HepG2 (cell line): ENCODE results near the gene MIB2. TPM values are rescaled to one million over a fixed set of nuclear protein-coding genes. Genes with fewer than 3 reads are reported as not detected.

Experiments used
- CREM ChIP-seq, 2 experiments: sonication (generic) in 1 of 2; formaldehyde crosslinking in 1 of 2; IDR thresholded peaks; 2 replicates each; pipeline versions ENCODE4 v1.4.0 to v1.6.1; 2016 to 2020; ENCODE audit warnings: antibody characterized with exemption in 1 of 2, mild to moderate bottlenecking in 1 of 2, missing genetic modification reagents in 1 of 2
- FOXA3 ChIP-seq: IDR thresholded peaks from 2 replicates; pipeline ENCODE4 v1.6.1; 2016; ENCODE audit warnings: missing genetic modification reagents, missing compliant biosample characterization
- GATA4 ChIP-seq: sonication (generic); IDR thresholded peaks from 2 replicates; pipeline ENCODE4 v1.6.1; 2016; ENCODE audit warnings: antibody characterized with exemption, low read depth, borderline replicate concordance
- ISX ChIP-seq: sonication (generic); formaldehyde crosslinking; conservative IDR thresholded peaks from 2 replicates; pipeline ENCODE4 v1.5.0; 2020; ENCODE audit warnings: missing genetic modification reagents
- KDM1A ChIP-seq: IDR thresholded peaks from 2 replicates; pipeline ENCODE4 v1.6.1; 2016; ENCODE audit warnings: missing compliant biosample characterization
- NKX3-1 ChIP-seq: sonication (generic); formaldehyde crosslinking; IDR thresholded peaks from 2 replicates; pipeline ENCODE4 v1.5.0; 2020; ENCODE audit warnings: missing genetic modification reagents
- NPAS2 ChIP-seq: sonication (generic); formaldehyde crosslinking; IDR thresholded peaks from 2 replicates; pipeline ENCODE4 v1.8.0; 2022; ENCODE audit warnings: mild to moderate bottlenecking, missing genetic modification reagents, borderline replicate concordance
- NR2F2 ChIP-seq: IDR thresholded peaks from 2 replicates; pipeline ENCODE4 v1.6.1; 2012; ENCODE audit warnings: low read depth, inconsistent platforms, borderline replicate concordance
- RELA ChIP-seq: sonication (generic); formaldehyde crosslinking; IDR thresholded peaks from 2 replicates; pipeline ENCODE4 v1.4.0; 2020; ENCODE audit warnings: missing genetic modification reagents
- SIN3B ChIP-seq: fragments of 150-350 bp; IDR thresholded peaks from 2 replicates; pipeline ENCODE4 v1.6.1; 2014; ENCODE audit warnings: low read length
- SMYD3 ChIP-seq: sonication (generic); formaldehyde crosslinking; IDR thresholded peaks from 2 replicates; pipeline ENCODE4 v1.8.1; 2023; ENCODE audit warnings: mild to moderate bottlenecking, missing genetic modification reagents
- TAF1 ChIP-seq: sonication (generic); formaldehyde crosslinking; IDR thresholded peaks from 2 replicates; pipeline ENCODE4 v1.4.0; 2020; ENCODE audit warnings: missing genetic modification reagents
- TP53 ChIP-seq: sonication (generic); formaldehyde crosslinking; conservative IDR thresholded peaks from 2 replicates; pipeline ENCODE4 v1.4.0; 2020; ENCODE audit warnings: missing genetic modification reagents
- ZFP36L1 ChIP-seq: sonication (generic); formaldehyde crosslinking; IDR thresholded peaks from 2 replicates; pipeline ENCODE4 v1.8.0; 2022; ENCODE audit warnings: mild to moderate bottlenecking, missing genetic modification reagents, moderate library complexity
- ZMYM4 ChIP-seq: sonication (generic); formaldehyde crosslinking; IDR thresholded peaks from 2 replicates; pipeline ENCODE4 v1.8.1; 2023; ENCODE audit warnings: mild to moderate bottlenecking, missing genetic modification reagents
- ZNF256 ChIP-seq: sonication (generic); formaldehyde crosslinking; conservative IDR thresholded peaks from 2 replicates; pipeline ENCODE4 v1.4.0; 2020; ENCODE audit warnings: missing genetic modification reagents
- ZNF441 ChIP-seq: sonication (generic); formaldehyde crosslinking; IDR thresholded peaks from 2 replicates; pipeline ENCODE4 v1.7.0; 2021; ENCODE audit warnings: missing genetic modification reagents, borderline replicate concordance
- ZNF660 ChIP-seq: sonication (generic); formaldehyde crosslinking; IDR thresholded peaks from 2 replicates; pipeline ENCODE4 v1.5.1; 2020; ENCODE audit warnings: mild to moderate bottlenecking, low read depth, missing genetic modification reagents, borderline replicate concordance
- ZNF703 ChIP-seq: sonication (generic); formaldehyde crosslinking; IDR thresholded peaks from 2 replicates; pipeline ENCODE4 v1.5.1; 2020; ENCODE audit warnings: missing genetic modification reagents, mild to moderate bottlenecking, moderate library complexity, borderline replicate concordance
- ZNF772 ChIP-seq: sonication (generic); formaldehyde crosslinking; IDR thresholded peaks from 2 replicates; pipeline ENCODE4 v1.5.0; 2020; ENCODE audit warnings: mild to moderate bottlenecking, missing genetic modification reagents
- ZNF841 ChIP-seq: sonication (generic); formaldehyde crosslinking; IDR thresholded peaks from 2 replicates; pipeline ENCODE4 v1.8.1; 2023; ENCODE audit warnings: missing genetic modification reagents, borderline replicate concordance
- ZSCAN30 ChIP-seq: sonication (generic); formaldehyde crosslinking; IDR thresholded peaks from 2 replicates; pipeline ENCODE4 v1.5.0; 2020; ENCODE audit warnings: mild to moderate bottlenecking, missing genetic modification reagents
- polyA plus RNA-seq, 8 experiments: library from polyadenylated mRNA; depleted of rRNA in 3 of 8; stranded (reverse) in 7 of 8; unstranded in 1 of 8; fragments of >200 nt; fragmentation: Illumina TruSeq in 4 of 8; extraction: Trizol in 4 of 8; gene quantifications; 2 replicates each; pipeline versions ENCODE4 v1.2.1 to v1.2.3, GENCODE V29; 2011 to 2016; ENCODE audit warnings: low read depth in 4 of 8, missing spikeins in 1 of 8, mixed read lengths in 1 of 8; ENCODE audit not compliant: insufficient read depth in 1 of 8
- total RNA-seq, 5 experiments: library from RNA; depleted of rRNA; stranded (reverse); fragments of >200 nt; fragmentation: Illumina TruSeq; extraction: Trizol; gene quantifications; 2 replicates each; pipeline ENCODE4 v1.2.3, GENCODE V29; 2016; ENCODE audit warnings: low read depth in 1 of 5
- TF ChIP-seq, protein P1 (sequence below): sonication (generic); formaldehyde crosslinking; IDR thresholded peaks from 2 replicates; pipeline ENCODE4 v1.5.1; 2020; ENCODE audit warnings: missing genetic modification reagents, mild to moderate bottlenecking, borderline replicate concordance
- TF ChIP-seq, protein P2 (sequence below): sonication (generic); formaldehyde crosslinking; conservative IDR thresholded peaks from 2 replicates; pipeline ENCODE4 v1.5.0; 2020; ENCODE audit warnings: missing genetic modification reagents
- TF ChIP-seq, protein P3 (sequence below): IDR thresholded peaks from 2 replicates; pipeline ENCODE4 v1.6.1; 2016; ENCODE audit warnings: missing genetic modification reagents, missing compliant biosample characterization
- TF ChIP-seq, protein P4 (sequence below): sonication (generic); formaldehyde crosslinking; IDR thresholded peaks from 2 replicates; pipeline ENCODE4; 2020; ENCODE audit warnings: missing genetic modification reagents, mild to moderate bottlenecking, borderline replicate concordance

Gene MIB2
- total and polyA plus RNA-seq, 2 of the 13 experiments (the other 11 are each of a cell fraction or from before 2014, with no cell fraction given): 19.9 to 30.4 TPM

DNA sequence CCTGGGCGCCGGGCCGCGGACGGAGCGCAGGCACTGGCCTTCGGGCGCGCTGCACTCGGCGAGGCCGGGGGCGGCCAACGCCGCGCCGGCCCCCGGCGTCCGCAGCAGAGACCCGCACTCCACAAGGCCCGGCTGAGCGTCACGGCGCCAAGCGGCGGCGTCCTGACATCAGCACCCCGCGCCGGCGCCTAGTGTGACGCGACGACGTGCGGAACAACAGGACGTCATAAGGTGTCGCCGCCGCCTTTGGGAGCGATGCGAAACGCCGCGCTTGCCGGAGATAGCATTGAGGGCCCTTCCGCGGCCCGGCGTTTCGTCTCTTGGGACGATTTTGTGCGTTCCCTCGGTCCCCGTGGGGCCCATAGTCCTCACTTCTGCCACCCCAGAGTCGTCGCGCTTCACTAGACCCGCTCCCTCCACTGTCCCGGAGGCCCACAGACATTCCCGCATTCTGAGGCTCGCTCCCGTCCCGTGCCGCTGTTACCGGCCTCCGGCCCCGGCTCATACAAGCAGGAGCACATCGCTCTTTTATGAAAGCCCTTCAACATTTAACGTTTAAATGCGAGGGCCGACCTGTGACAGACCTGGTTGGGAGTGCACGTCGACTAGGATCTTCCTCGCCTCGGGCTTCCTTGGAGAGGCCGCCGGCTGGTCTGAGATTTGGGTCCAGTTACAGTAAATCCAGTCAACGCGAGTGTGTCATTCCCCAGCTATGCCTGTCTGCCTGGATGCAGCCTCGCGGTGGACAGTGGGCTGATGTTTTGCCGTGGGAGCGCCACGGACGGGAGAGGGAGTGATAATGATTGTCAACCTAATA lies 40.4 kb upstream of the MIB2 start, which contains the start of gene SSU72 (continued):
- TF ChIP-seq NPAS2 (CRISPR knock-in tag): no peak
- no peak for TF ChIP-seq SMYD3
- peak; percentile 93 for TF ChIP-seq SIN3B
- TF ChIP-seq ZSCAN30: no peak
- no peak for TF ChIP-seq ZNF772 (CRISPR knock-in tag)
- no peak for TF ChIP-seq ISX (CRISPR knock-in tag)
- TF ChIP-seq GATA4: no peak
- peak; percentile 49; the same call in 1 of the 2 replicates for TF ChIP-seq FOXA3 (CRISPR knock-in tag)
- TF ChIP-seq, protein P1, sequence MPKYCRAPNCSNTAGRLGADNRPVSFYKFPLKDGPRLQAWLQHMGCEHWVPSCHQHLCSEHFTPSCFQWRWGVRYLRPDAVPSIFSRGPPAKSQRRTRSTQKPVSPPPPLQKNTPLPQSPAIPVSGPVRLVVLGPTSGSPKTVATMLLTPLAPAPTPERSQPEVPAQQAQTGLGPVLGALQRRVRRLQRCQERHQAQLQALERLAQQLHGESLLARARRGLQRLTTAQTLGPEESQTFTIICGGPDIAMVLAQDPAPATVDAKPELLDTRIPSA (CRISPR knock-in tag): no peak
- TF ChIP-seq, protein P2, sequence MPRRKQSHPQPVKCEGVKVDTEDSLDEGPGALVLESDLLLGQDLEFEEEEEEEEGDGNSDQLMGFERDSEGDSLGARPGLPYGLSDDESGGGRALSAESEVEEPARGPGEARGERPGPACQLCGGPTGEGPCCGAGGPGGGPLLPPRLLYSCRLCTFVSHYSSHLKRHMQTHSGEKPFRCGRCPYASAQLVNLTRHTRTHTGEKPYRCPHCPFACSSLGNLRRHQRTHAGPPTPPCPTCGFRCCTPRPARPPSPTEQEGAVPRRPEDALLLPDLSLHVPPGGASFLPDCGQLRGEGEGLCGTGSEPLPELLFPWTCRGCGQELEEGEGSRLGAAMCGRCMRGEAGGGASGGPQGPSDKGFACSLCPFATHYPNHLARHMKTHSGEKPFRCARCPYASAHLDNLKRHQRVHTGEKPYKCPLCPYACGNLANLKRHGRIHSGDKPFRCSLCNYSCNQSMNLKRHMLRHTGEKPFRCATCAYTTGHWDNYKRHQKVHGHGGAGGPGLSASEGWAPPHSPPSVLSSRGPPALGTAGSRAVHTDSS (CRISPR knock-in tag): no peak
- no peak for TF ChIP-seq ZNF660 (CRISPR knock-in tag)
- peak; percentile 86 for TF ChIP-seq TAF1 (CRISPR knock-in tag)
- TF ChIP-seq ZFP36L1: no peak
- no peak for TF ChIP-seq ZNF441 (CRISPR knock-in tag)
- peak; percentile 99 for TF ChIP-seq CREM (IDR thresholded peaks at IDR 0.05)
- TF ChIP-seq CREM (CRISPR knock-in tag; IDR thresholded peaks at IDR 0.05): peak; percentile 98
- no peak for TF ChIP-seq ZNF256 (CRISPR knock-in tag)
- TF ChIP-seq, protein P3, sequence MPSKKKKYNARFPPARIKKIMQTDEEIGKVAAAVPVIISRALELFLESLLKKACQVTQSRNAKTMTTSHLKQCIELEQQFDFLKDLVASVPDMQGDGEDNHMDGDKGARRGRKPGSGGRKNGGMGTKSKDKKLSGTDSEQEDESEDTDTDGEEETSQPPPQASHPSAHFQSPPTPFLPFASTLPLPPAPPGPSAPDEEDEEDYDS (CRISPR knock-in tag): no peak
- TF ChIP-seq RELA (CRISPR knock-in tag): peak; percentile 63; the same call in 1 of the 2 replicates
- no peak for TF ChIP-seq TP53 (CRISPR knock-in tag)
- no peak for TF ChIP-seq NR2F2
- TF ChIP-seq NKX3-1 (CRISPR knock-in tag): no peak
- TF ChIP-seq KDM1A: no peak
- TF ChIP-seq, protein P4, sequence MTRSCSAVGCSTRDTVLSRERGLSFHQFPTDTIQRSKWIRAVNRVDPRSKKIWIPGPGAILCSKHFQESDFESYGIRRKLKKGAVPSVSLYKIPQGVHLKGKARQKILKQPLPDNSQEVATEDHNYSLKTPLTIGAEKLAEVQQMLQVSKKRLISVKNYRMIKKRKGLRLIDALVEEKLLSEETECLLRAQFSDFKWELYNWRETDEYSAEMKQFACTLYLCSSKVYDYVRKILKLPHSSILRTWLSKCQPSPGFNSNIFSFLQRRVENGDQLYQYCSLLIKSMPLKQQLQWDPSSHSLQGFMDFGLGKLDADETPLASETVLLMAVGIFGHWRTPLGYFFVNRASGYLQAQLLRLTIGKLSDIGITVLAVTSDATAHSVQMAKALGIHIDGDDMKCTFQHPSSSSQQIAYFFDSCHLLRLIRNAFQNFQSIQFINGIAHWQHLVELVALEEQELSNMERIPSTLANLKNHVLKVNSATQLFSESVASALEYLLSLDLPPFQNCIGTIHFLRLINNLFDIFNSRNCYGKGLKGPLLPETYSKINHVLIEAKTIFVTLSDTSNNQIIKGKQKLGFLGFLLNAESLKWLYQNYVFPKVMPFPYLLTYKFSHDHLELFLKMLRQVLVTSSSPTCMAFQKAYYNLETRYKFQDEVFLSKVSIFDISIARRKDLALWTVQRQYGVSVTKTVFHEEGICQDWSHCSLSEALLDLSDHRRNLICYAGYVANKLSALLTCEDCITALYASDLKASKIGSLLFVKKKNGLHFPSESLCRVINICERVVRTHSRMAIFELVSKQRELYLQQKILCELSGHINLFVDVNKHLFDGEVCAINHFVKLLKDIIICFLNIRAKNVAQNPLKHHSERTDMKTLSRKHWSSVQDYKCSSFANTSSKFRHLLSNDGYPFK: peak; percentile 24; the same call in 1 of the 2 replicates
- TF ChIP-seq ZNF703 (CRISPR knock-in tag): no peak
- no peak for TF ChIP-seq ZNF841
- no peak; the same call in 1 of the 2 replicates for TF ChIP-seq ZMYM4
